ENCODE data around the gene KIAA1671. TPM values are rescaled to one million over a fixed set of nuclear protein-coding genes. Genes with fewer than 3 reads are reported as not detected.

KIAA1671 gene
- polyA plus RNA-seq, 1 donor from 2014 or later: 3.0 TPM

DNA sequence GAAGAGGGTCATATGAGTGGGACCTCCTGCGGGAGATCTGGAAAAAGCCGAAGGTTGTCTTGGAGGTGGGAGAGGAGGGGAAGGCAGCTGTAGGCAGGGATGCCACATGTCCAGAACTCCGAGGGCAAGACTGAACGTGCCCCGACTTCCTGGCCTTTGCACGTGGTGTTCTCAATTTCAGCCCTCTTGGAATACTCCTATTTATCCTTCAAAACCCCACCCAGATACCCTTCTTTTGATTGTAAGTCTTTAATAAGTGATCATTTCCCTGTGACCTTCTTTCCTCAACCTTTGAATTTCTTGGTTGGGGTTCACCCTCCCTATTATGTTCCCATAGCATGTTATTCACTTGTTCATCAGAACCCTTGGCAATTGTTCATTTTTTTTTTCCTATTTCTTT lies 151.9 kb downstream of the KIAA1671 start:
- H3K36me3 ChIP-seq (ENCODE audit: insufficient read depth, low read length): no peaks in the 10 kb centered on the region
- TF ChIP-seq, protein P1, sequence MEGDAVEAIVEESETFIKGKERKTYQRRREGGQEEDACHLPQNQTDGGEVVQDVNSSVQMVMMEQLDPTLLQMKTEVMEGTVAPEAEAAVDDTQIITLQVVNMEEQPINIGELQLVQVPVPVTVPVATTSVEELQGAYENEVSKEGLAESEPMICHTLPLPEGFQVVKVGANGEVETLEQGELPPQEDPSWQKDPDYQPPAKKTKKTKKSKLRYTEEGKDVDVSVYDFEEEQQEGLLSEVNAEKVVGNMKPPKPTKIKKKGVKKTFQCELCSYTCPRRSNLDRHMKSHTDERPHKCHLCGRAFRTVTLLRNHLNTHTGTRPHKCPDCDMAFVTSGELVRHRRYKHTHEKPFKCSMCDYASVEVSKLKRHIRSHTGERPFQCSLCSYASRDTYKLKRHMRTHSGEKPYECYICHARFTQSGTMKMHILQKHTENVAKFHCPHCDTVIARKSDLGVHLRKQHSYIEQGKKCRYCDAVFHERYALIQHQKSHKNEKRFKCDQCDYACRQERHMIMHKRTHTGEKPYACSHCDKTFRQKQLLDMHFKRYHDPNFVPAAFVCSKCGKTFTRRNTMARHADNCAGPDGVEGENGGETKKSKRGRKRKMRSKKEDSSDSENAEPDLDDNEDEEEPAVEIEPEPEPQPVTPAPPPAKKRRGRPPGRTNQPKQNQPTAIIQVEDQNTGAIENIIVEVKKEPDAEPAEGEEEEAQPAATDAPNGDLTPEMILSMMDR (IDR thresholded peaks at IDR 0.05; ENCODE audit: poor library complexity, severe bottlenecking): no peak
- TF ChIP-seq, protein P2, sequence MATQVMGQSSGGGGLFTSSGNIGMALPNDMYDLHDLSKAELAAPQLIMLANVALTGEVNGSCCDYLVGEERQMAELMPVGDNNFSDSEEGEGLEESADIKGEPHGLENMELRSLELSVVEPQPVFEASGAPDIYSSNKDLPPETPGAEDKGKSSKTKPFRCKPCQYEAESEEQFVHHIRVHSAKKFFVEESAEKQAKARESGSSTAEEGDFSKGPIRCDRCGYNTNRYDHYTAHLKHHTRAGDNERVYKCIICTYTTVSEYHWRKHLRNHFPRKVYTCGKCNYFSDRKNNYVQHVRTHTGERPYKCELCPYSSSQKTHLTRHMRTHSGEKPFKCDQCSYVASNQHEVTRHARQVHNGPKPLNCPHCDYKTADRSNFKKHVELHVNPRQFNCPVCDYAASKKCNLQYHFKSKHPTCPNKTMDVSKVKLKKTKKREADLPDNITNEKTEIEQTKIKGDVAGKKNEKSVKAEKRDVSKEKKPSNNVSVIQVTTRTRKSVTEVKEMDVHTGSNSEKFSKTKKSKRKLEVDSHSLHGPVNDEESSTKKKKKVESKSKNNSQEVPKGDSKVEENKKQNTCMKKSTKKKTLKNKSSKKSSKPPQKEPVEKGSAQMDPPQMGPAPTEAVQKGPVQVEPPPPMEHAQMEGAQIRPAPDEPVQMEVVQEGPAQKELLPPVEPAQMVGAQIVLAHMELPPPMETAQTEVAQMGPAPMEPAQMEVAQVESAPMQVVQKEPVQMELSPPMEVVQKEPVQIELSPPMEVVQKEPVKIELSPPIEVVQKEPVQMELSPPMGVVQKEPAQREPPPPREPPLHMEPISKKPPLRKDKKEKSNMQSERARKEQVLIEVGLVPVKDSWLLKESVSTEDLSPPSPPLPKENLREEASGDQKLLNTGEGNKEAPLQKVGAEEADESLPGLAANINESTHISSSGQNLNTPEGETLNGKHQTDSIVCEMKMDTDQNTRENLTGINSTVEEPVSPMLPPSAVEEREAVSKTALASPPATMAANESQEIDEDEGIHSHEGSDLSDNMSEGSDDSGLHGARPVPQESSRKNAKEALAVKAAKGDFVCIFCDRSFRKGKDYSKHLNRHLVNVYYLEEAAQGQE (IDR thresholded peaks at IDR 0.05; ENCODE audit: borderline replicate concordance): no peak
- no peak for TF ChIP-seq RAD21 (conservative IDR thresholded peaks at IDR 0.05)
- no peak for TF ChIP-seq MXI1 (conservative IDR thresholded peaks at IDR 0.05; ENCODE audit: poor library complexity, severe bottlenecking)
- TF ChIP-seq EZH2 (IDR thresholded peaks at IDR 0.05; ENCODE audit: borderline replicate concordance, insufficient read depth, low read length, poor library complexity, severe bottlenecking): no peak
- no peak for TF ChIP-seq TAF1 (IDR thresholded peaks at IDR 0.05; ENCODE audit: low read depth)
- no peaks in the 10 kb centered on the region for H3K79me2 ChIP-seq (replicated peaks; ENCODE audit: insufficient read depth, low read length)
- H3K4me3 ChIP-seq (ENCODE audit: low read length): no peak overlapping the region
- H3F3A ChIP-seq (ENCODE audit: insufficient read depth, low read length, poor library complexity, severe bottlenecking): no peaks in the 10 kb centered on the region
- H4K20me1 ChIP-seq (ENCODE audit: insufficient read depth): no peaks in the 10 kb centered on the region
- H3K4me2 ChIP-seq (ENCODE audit: low read length): no peak overlapping the region
- no peak overlapping the region for H3K9ac ChIP-seq (ENCODE audit: low read length)
- H3K9me3 ChIP-seq (ENCODE audit: low read length): no peaks in the 10 kb centered on the region
- no peaks in the 10 kb centered on the region for H3K27me3 ChIP-seq (ENCODE audit: insufficient read depth, low read depth, low read length)
- H3K9me2 ChIP-seq (ENCODE audit: insufficient read depth, low read length): no peaks in the 10 kb centered on the region
- H2AFZ ChIP-seq (ENCODE audit: low read depth, low read length): no peak overlapping the region
- no peak overlapping the region for H3K27ac ChIP-seq (ENCODE audit: low read length)

GRCh38 chr22:25105817-25106650 lies 153.5 kb downstream of the KIAA1671 start:
- Histone ChIP-seq H4K20me1 (ENCODE audit: insufficient read depth) (no peaks in the 10 kb centered on the region), H2AFZ (ENCODE audit: low read depth, low read length) (no peak overlapping the region), H3K4me3 (ENCODE audit: low read length) (no peak overlapping the region), H3K27ac (ENCODE audit: low read length) (no peak overlapping the region), H3K36me3 (ENCODE audit: insufficient read depth, low read length) (no peaks in the 10 kb centered on the region), H3K9me3 (ENCODE audit: low read length) (no peaks in the 10 kb centered on the region), H3K27me3 (ENCODE audit: insufficient read depth, low read depth, low read length) (no peaks in the 10 kb centered on the region), H3K9ac (ENCODE audit: low read length) (no peak overlapping the region), H3F3A (ENCODE audit: insufficient read depth, low read length, poor library complexity, severe bottlenecking) (no peaks in the 10 kb centered on the region), H3K4me2 (ENCODE audit: low read length) (no peak overlapping the region), H3K9me2 (ENCODE audit: insufficient read depth, low read length) (no peaks in the 10 kb centered on the region), H3K79me2 (replicated peaks; ENCODE audit: insufficient read depth, low read length) (no peaks in the 10 kb centered on the region)
- TF ChIP-seq TAF1 (IDR thresholded peaks at IDR 0.05; ENCODE audit: low read depth): no peak
- no peak for TF ChIP-seq EZH2 (IDR thresholded peaks at IDR 0.05; ENCODE audit: borderline replicate concordance, insufficient read depth, low read length, poor library complexity, severe bottlenecking)
- TF ChIP-seq POLR2AphosphoS5 (IDR thresholded peaks at IDR 0.05): no peak
- no peak for TF ChIP-seq RAD21 (conservative IDR thresholded peaks at IDR 0.05)
- TF ChIP-seq, protein P1 (IDR thresholded peaks at IDR 0.05; ENCODE audit: poor library complexity, severe bottlenecking): no peak
- TF ChIP-seq, protein P2 (IDR thresholded peaks at IDR 0.05; ENCODE audit: borderline replicate concordance): no peak
- no peak for TF ChIP-seq EP300 (conservative IDR thresholded peaks at IDR 0.05; ENCODE audit: poor library complexity, severe bottlenecking)
- TF ChIP-seq SMC3 (conservative IDR thresholded peaks at IDR 0.05; ENCODE audit: poor library complexity): no peak
- no peak for TF ChIP-seq MXI1 (conservative IDR thresholded peaks at IDR 0.05; ENCODE audit: poor library complexity, severe bottlenecking)
